HG03280 (cell line): ENCODE measurements around the gene MFAP2.

Source experiments
- ATAC-seq: cut with Tn5 transposase; IDR thresholded peaks from one replicate; pipeline ENCODE4 v1.9.1; 2021; ENCODE audit warnings: mild to moderate bottlenecking, moderate library complexity; ENCODE audit not compliant: unreplicated experiment

The MFAP2 gene

GRCh38 chr1:16980473-16981268 lies at the start of gene MFAP2:
MFAP2 (minus strand) TSS chr1:16980620; CDS start chr1:16978273, 2,347 bp downstream.
- ATAC-seq: no peak

DNA sequence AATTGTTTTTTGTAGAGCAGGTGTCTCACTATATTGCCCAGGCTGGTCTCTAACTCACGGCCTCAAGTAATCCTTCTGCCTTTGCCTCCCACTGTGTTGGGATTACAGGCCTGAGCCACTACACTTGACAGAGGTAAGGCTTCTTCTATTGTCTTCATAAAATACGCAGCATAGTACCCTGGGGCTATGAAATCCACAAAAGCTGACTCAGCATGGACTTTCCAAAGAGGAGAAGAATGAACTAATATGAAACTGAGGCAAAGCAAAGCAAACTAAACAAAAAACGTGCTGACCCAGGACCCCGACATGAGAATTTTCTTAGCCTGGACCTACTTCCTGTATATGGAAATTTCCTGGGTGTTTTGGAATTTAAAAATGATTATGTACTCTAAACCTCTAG lies 49.8 kb upstream of the MFAP2 start:
- no peak for ATAC-seq

GRCh38 chr1:17028662-17029188 lies 48.3 kb upstream of the MFAP2 start:
- ATAC-seq: no peak

DNA sequence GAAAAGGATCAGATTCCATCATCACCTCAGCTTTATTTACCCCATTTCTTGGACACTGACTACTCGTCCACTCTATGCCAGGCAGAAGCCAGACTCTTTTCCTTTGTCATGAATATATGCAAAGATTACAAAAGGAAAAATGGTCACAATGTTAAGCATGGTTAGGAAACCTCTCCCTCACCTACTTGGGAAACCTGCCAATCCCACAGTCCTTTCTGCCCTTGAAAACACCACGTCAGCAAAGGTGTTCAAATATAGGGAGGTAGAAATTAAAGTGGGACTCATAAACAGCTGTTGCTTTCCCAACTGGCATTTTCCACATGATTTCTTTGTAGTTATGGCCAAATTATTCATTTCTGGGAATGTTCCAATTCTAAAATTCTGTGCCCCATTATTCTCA lies 47.5 kb upstream of the MFAP2 start:
- ATAC-seq: no peak

DNA sequence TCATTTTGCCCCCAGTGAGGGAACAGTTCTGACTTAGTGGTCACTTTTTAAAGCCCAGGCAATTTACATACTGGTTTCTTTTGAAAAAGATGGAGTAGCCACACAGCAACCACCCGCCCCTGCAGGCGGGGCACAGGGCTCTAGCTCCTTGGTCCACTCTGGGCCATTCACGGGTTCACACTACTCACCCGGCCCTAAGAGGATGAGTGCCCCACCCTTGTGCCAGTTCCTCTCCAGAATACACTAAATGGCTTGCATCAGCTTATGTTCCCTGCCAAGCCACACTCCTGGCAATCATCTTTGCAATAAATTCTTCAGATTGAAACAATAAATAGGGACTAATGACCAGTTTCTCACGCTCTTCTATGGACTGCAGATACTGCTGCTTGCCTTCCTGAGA lies 47.0 kb upstream of the MFAP2 start:
- no peak for ATAC-seq

GRCh38 chr1:17024721-17025120 lies 44.3 kb upstream of the MFAP2 start:
- ATAC-seq: no peak

DNA sequence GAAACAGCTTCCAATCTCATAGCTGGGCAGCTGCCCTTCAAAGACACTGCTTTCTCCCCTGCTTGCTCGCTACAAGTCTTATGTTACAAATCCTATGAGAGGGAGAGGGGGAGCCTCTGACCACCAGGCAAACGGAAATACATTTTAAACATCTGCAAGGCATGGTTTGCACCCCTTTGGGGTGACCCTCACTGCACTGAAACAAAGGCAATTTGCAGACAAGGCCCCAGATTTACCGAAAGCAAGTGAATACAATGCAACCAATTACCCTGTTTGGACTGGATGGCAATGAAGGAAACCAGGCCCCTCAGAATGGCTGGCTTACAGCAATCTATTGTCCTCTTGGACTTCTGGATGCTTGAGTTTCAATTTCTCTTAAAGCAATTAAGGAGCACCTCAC lies 43.2 kb upstream of the MFAP2 start:
- ATAC-seq: no peak

- no peak for ATAC-seq
These were observed 42.7 kb upstream of the MFAP2 start for GRCh38 chr1:17023102-17023501.

GRCh38 chr1:17021896-17022295 lies 41.5 kb upstream of the MFAP2 start:
- no peak for ATAC-seq

GRCh38 chr1:17020502-17020901 lies 40.1 kb upstream of the MFAP2 start:
- ATAC-seq: no peak

- peak; percentile 51 for ATAC-seq
These were observed 38.4 kb upstream of the MFAP2 start for GRCh38 chr1:17018849-17019248.

DNA sequence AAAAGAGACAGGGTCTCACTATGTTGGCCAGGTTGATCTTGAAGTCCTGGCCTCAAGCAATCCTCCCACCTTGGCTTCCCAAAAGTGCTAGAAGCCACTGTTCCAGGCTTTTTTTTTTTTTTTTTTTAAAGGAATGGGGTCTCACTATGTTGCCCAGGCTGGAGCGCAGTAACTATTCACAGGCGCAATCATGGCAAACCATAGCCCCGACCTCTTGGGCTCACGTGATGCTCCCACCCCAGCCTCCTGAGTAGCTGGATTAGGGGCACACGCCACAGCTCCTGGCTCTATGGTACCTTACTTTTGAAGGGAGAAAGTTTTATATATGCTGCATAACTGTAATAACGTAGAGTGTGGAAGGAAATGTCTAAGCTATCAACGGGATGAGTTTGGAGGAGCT lies 37.0 kb upstream of the MFAP2 start:
- ATAC-seq: no peak

- no peak for ATAC-seq
These were observed 35.9 kb upstream of the MFAP2 start for GRCh38 chr1:17016317-17016661.

DNA sequence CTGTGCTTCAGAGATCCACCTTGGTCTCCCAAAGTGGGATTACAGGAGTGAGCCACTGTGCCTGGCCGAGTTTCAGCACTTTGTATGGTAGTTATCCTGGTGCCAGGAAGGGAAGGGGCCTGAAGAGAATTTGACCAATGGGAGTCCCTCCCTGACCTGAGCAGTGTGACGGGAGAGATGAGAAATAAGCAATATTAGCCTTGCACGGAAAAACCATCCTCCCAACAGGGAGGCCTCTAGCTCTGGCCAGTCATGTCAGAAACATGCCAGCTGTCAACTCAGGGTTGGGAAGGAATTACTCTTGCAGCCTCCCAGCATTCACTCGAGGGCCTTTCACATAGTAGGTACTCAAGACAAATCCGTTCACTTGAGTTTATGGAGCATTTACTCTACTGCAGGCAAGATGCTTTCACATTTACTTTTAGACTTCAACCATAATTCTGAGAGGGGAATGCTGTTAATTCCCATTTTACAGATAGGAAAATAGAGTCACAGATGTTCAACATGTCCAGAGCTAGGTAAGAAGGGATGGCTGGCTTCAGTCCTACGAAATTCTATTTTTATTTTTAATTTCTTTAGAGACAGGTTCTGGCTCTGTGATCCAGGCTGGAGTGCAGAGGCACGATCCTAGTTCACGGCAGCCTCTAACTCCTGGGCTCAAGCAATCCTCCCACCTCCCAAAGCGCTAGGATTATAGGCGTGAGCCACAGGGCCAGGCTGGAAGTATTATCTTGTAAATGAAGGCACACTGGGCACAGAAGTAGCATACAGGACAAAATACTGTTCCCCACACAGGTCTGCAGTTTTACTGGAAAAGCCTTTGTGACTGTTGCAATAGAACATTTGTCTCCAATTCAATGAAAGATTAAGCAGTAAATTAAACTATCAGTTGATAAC lies 34.5 kb upstream of the MFAP2 start:
- ATAC-seq: no peak

DNA sequence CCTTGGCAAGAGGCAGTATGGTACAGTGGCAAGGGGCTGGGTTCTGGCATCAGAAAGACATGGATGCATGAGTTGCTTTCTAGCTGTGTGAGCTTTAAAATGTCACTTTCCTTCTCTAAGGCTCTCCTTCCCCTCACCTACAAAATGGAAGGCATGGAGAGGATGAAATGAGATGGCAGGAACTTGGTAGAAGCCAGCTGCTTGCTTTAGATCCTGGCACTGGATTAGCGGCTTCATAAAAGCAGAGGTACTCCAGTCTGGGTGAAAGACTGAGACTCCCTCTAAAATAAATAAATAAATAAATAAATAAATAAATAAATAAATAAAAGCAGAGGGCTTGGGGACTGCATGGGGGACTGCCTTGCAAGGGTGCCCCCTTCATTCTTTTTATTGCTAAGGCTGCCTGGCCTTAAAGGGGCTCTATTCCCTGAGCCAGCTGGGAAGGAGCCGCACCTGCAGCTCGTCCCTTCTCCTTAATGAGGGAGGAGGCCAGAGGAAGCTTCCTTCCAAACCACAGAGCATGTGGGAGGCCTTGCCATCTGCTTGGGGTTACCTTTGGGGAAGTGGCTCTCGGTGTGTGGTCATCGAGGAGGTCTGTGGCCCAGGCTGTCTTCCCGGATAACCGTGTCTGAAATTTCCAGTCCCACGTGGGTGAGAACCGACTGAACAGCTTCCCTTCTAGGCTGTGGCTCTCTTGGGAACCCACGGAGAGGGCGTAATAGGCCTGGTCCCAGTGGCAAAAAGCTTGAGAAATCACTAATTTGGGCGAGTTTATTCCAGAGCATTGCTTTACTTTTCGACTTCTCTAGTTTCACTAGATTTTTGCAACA lies 33.3 kb upstream of the MFAP2 start:
- ATAC-seq: no peak

DNA sequence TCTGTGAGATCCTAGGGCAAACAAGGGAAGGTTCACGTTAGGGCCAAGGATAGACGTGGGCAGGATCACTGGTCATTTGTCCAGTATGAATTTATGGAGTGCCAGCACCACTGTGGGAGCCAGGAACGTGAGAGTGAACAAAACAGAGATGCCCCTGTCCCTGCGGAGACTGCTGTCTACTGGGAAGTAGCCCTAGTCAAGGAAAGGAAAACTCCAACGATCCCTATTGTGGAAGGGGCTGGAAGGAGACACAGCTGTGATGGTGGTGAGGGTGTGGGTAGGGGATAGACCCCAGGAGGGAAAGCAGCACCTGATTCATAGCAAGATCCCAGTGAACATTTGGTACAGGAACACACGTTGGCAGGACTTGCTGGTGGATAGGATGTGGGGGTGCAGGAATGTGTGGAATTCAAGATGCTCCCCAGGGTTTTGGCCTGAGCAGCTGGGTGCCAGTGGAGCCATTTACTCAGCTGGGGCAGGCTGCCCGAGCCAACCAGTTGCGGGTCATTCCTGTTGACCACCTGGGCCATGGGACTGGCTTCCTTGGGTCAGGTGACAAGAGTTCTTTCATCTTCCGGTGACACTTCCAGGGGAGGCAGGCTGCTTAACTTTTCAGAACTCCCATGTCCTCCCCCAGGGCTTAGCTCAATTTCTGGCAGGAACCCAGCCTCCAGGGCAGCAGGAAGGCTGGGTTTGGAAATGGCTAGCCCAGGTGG lies 32.5 kb upstream of the MFAP2 start:
- ATAC-seq: no peak

GRCh38 chr1:17011439-17012307 lies 31.3 kb upstream of the MFAP2 start, which contains the start of gene ATP13A2:
ATP13A2 (minus strand) TSS chr1:17011928; CDS start chr1:17011738, 190 bp downstream.
- peak; percentile 94 for ATAC-seq

GRCh38 chr1:17011092-17011438 lies 30.6 kb upstream of the MFAP2 start:
- no peak for ATAC-seq

- no peak for ATAC-seq
These were observed 29.3 kb upstream of the MFAP2 start for GRCh38 chr1:17009706-17010105.
